ENCODE data around the gene PHACTR3. TPM values are rescaled to one million over a fixed set of nuclear protein-coding genes. Genes with fewer than 3 reads are reported as not detected.

PHACTR3 gene
- total RNA-seq, 1 experiment from 2014 or later = not detected

GRCh38 chr20:59780494-59781185 is 176.3 kb downstream of the PHACTR3 start (continued):
- TF ChIP-seq ZNF274 (IDR thresholded peaks at IDR 0.05; ENCODE audit: low read depth, low read length) = no peak

GRCh38 chr20:59781226-59781625 is 176.9 kb downstream of the PHACTR3 start:
- no peak overlapping the region for H3K4me3 ChIP-seq (replicated peaks in 1 of 2; ENCODE audit: low read depth in 1 of 2, low read length in 2 of 2)
- no peak for ATAC-seq
- TF ChIP-seq REST (IDR thresholded peaks at IDR 0.05; ENCODE audit: low read depth) (no peak), FOSL1 (IDR thresholded peaks at IDR 0.05; ENCODE audit: low read depth) (no peak), POLR2A (IDR thresholded peaks at IDR 0.05; ENCODE audit: borderline replicate concordance, extremely low read depth, insufficient read depth, insufficient read length) (no peak)
- ChIA-PET CTCF (interaction anchor here (1.0 to 4.3 kb wide), 2 partner anchors 69 to 71 kb away, joined by 4 to 54 read pairs; no protein-coding TSS in a partner anchor), POLR2A (no interaction called here), RAD21 (ENCODE audit: low non-redundant PET in 1 of 2, low total read pairs in 2 of 2, uncharacterized antibody in 2 of 2, unreplicated experiment in 2 of 2) (no interaction called here)
- H3K79me2 ChIP-seq (ENCODE audit: insufficient read depth, low read length) = no peaks in the 10 kb centered on the region
- BruUV-seq (replicated peaks) = no TSS peak
- H4K20me1 ChIP-seq (ENCODE audit: insufficient read depth) = no peaks in the 10 kb centered on the region
- no peak for DNase-seq (ENCODE audit: low read depth, low spot score)
- H3K4me1 ChIP-seq (ENCODE audit: control insufficient read depth in 1 of 2, insufficient read depth in 2 of 2, low read length in 2 of 2) = no peaks in the 10 kb centered on the region
- no peaks in the 10 kb centered on the region for H3K9me3 ChIP-seq (ENCODE audit: control insufficient read depth in 1 of 2, insufficient read depth in 1 of 2, low read depth in 1 of 2, low read length in 2 of 2)
- no peak overlapping the region for H2AFZ ChIP-seq (ENCODE audit: low read depth, low read length, poor library complexity, severe bottlenecking)
- H3K27me3 ChIP-seq (ENCODE audit: insufficient read depth, low read length) = no peaks in the 10 kb centered on the region
- H3K4me2 ChIP-seq (ENCODE audit: low read length) = no peak overlapping the region
- intact Hi-C loops (cut with micrococcal nuclease) = no loop called here
- H3K9ac ChIP-seq (ENCODE audit: low read length) = no peak overlapping the region
- no peak overlapping the region for H3K27ac ChIP-seq (ENCODE audit: low read depth, low read length)
- no peaks in the 10 kb centered on the region for H3K36me3 ChIP-seq (ENCODE audit: control insufficient read depth in 1 of 2, insufficient read depth in 2 of 2, low read length in 2 of 2)
- no peaks in the 10 kb centered on the region for H3K9me2 ChIP-seq (ENCODE audit: insufficient read depth)

Measured in HCT116 (cell line).